ENCODE results near the gene CEP55.
"Not testable (repeated sequence)": the region's sequence is repeated elsewhere in the genome, so short reads cannot be mapped to it uniquely, and the experiment has no call there.

CEP55 gene

DNA sequence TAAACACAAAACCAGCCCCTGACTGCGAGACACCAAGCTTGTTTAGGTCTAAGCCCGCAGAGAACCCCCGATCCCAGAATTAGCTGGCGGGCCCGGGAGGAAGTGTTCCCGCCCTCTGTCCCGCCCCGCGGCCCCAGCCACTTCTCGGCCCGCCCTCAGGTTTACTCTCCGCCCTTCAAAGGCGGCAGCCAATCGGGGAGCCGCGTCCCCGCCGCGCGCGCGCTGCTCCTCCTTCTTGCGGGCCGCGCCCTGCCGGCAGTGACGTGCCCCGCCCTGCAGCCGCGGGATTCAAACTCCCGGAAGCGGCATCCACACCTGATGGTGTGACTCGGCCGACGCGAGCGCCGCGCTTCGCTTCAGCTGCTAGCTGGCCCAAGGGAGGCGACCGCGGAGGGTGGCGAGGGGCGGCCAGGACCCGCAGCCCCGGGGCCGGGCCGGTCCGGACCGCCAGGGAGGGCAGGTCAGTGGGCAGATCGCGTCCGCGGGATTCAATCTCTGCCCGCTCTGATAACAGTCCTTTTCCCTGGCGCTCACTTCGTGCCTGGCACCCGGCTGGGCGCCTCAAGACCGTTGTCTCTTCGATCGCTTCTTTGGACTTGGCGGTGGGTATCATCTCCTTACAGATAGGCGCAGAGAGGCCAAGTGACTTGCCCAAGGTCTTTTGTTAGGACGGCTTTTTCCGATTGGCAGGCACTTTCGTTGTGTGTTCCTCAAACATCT is at the start of gene CEP55:
CEP55 (plus strand) TSS at position 291 of the 720 bp plus-strand sequence. CDS start 3,440 bp downstream, outside the sequence.
- FAIRE-seq: peak; percentile 93
- DNase-seq (ENCODE audit: low spot score): peak; percentile 96

DNA sequence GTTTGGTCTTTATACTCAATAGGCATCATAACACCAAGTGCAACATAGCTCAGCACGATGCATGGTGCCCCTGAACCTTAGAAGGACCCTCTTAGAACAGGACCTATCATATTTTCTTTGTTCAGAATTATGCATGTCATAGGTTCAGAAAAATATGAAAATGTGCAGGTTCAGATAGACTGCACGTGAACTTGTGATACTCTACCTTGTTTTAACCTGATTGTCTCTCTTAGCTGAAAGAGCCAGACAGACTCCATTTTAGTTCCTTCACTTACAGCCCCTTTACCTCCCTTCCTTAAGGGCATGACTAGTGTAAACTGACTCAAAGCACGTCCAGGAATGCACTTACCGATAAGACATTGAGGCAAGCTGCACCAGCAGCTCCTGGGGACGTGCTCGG is 49.4 kb upstream of the CEP55 start:
- FAIRE-seq: no peak
- no peak for DNase-seq (ENCODE audit: low spot score)

DNA sequence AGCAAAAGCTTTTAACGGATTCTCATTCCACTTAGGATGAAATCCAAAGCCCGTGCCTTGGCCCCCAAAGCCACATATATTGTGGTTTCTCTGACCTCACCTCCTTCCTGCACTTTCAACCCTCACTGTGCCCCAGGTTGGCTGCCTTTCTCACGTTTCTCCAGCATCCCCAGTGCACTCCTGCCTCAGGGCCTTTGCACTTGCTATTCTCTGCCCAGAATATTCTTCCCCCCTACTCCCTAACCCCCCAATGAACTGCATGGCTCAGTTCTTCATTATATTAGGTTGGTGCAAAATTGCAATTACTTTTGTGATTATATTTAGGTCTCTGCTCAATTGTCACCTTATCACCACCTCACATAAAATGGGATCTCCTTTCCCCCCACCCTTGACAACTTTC is 48.4 kb upstream of the CEP55 start:
- no peak for DNase-seq (ENCODE audit: low spot score)
- FAIRE-seq: no peak

DNA sequence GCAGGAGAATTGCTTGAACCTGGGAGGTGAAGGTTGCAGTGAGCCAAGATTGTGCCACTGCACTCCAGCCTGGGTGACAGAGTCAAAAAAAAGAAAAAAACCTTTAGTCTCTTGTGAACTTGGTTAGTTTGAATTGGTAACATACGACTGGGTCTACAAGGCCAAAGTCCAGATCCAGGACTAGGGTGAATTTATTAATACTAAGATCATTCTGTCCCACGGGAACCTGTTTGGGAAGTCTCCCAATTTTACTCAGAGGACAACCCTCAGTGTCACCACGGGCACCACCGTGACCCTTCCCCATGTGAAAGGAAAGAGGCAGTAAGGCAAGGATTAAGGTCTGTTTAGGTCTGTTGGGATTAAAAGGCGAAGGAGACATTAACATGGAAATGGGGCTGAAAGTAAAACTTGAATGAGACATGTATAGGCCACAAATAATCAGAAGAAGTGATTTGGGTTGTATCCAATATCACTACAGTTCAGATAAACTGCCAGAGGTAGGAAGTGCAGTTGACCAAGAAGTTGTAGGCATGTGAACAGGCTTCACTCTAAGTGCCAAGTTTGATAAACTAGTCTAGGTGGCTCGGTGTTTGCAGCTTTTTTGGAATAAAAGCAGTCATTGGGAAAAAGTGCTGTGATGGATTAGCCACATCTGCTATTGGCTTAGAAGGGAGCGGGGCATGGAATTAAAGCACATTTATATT is 45.0 kb upstream of the CEP55 start:
- FAIRE-seq: no peak
- no peak for DNase-seq (ENCODE audit: low spot score)

DNA sequence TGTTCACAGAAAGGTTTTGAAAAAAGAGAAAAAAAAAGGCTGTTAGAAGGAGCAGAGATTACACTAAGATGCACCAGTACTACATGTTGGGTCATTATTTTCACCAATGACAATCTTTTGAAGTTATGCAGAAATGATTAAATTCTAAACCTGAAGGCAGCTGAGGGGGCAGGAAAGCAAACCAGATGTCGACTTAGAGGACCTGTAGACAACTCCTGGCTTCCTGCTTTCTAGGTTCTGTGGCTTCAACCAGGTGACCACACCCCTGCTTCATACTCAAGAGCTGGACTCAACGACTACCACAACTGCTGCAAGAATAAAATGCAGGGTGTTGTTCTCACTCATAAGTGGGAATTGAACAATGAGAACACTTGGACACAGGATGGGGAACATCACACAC is 44.3 kb upstream of the CEP55 start:
- no peak for FAIRE-seq
- DNase-seq (ENCODE audit: low spot score): no peak

DNA sequence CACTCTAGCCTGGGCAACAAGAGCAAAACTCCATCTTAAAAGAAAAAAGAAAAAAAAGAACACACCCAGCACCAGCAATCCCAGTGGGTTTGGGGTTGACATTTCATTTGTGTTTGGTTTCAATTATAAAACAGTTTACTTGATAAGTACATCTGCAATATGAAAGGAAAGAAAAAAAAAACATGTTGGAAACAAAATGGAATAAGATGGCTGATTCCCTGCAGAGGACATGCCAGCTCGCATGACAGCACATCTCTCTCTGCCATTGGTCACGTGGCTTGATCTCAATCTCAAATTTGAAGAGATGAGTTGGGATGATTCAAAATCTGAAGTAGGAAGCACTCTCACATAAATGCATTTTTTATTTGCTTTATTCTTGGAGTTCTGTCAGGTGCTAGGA is 42.3 kb upstream of the CEP55 start:
- DNase-seq (ENCODE audit: low spot score) (no peak), FAIRE-seq (no peak)

DNA sequence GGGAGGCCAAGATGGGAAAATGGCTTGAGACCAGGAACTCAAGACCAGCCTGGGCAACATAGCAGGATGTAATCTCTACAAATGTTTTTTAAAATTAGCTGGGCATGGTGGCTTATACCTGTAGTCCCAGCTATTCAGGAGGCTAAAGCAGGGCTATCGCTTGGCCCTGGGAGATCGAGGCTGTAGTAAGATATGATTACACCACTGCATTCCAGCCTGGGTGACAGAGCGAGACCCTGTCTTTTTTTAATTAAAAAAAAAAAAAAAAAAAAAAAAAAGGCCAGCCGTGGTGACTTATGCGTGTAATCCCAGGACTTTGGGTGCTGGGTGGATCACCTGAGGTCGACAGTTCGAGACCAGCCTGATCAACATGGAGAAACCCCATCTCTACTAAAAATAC is 41.7 kb upstream of the CEP55 start:
- FAIRE-seq (no peak), DNase-seq (ENCODE audit: low spot score) (no peak)

DNA sequence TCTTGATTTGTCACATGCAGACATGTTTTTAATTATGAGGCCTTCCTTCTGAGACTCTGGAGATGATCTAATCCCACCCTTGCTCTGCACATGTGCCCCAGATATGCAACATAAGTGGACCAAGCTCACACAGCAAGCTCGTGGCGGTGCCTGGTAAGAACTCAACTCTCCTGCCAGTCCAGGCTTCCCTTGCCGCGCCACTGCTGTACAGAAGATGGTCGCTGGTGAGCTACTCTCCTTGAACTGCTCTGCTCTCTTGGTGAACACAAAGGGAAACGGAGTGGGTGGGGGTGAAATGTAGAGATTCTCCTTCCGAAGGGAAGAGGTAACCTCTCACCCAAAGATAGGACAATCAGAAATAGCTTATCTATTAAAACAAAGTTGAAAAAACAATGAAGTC is 39.9 kb upstream of the CEP55 start:
- DNase-seq (ENCODE audit: low spot score) (no peak), FAIRE-seq (no peak)

DNA sequence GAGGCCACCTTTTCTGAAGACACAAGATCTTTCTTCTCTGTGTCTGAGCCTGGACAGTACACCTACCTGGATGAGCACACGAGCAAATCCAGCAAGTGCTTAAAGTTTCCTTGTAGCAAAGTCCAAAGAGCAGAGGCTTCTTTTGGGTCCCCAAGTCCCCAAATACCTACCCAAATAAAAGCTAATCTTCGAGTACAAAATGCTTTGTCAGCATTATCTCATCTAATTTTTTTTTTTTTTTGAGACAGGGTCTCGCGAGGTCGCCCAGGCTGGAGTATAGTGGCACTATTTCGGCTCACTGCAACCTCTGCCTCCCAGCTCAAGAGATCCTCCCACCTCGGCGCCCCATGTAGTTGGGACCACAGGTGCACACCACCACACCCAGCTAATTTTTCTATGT is 38.9 kb upstream of the CEP55 start:
- no peak for FAIRE-seq
- DNase-seq (ENCODE audit: low spot score): no peak

DNA sequence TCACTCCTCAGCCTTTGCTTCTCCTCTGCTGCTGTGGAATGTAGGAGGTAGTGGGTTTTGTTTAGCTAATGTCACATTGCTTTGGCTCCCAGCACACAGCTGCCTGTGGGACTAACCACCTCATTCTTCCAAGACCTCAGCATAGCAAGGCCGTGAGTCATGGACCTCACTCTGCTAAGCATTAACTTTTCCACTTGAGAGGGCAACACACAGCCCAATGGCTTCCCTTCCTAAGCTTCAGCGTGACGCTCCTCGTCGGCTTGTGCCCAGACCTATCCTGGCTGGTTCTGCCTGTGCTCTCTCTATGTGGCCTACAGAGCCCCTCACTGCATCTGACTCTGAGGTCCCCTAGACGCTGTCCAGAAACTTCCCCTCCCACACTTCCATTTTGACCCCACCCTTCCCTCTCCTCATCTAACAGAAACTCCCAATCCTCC is 37.6 kb upstream of the CEP55 start:
- FAIRE-seq (peak; percentile 94), DNase-seq (ENCODE audit: low spot score) (peak; percentile 89)

DNA sequence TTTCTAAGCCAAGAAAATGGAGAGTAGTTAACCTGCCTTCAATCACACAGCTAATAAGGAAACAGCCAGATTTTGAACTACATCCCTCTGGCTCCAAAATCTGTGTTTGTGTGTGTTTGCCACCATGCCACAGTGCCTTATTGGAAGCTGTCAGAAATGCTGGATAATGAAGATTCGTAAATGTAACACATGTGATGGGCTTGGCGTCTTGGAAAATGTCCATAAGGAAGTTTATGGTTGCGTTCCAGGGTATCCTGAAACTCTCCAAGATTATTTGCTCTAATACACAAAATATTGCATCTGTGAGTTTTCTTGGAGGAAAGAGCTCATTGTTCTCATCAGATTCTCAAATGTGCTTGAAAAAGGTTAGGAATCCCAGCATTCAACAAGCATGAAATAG is 36.9 kb upstream of the CEP55 start:
- no peak for DNase-seq (ENCODE audit: low spot score)
- no peak for FAIRE-seq

DNA sequence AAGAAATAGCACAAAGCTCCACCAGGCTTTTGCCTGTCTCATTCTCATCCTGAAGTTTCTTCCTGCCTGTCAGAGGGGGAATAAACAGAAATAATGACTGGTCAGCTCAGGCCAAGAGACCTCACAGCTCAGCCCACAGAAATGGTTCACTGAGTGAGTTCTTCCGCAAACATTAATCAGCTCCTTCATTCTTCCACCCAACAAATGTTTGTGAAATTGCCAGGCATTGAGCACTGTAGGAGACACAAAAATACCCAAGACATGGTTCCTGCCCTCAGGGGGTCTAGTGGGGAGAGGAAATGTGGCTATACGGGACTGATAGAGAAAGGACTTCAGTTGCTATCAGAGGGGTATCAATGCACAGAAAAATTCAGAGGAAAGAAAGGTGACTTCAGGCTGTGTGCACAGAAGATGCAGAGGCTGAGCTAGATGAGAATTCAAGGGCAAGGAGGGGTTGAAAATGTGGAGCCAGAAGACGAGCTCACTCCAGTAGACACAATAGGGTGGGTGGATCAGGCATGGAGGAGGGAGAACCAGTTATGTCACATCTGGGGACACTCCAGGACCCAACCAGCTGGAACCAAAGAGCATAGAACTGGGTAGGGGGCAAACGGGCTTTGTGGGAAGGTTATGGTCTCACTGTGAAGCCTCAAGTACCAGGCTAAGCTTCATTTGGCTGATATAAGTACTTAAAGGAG is 35.2 kb upstream of the CEP55 start:
- DNase-seq (ENCODE audit: low spot score) (no peak), FAIRE-seq (no peak)

DNA sequence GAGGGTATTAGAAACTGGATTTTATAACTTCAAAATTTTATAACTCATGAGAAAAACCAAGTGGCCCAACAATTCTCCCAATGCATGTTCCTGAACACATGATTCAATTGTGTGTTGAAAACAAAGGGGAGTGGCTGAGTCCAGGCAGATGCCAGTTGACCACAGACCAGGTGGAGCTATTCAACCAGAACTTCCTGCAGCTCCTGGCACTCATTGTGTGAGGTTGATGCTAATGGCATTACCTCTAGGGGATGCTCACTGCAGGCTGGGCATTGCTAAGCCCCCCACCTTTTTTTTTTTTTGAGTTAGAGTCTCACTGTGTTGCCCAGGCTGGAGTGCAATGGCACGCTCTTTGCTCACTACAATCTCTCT is 34.6 kb upstream of the CEP55 start:
- DNase-seq (ENCODE audit: low spot score) (peak; percentile 59), FAIRE-seq (no peak)

DNA sequence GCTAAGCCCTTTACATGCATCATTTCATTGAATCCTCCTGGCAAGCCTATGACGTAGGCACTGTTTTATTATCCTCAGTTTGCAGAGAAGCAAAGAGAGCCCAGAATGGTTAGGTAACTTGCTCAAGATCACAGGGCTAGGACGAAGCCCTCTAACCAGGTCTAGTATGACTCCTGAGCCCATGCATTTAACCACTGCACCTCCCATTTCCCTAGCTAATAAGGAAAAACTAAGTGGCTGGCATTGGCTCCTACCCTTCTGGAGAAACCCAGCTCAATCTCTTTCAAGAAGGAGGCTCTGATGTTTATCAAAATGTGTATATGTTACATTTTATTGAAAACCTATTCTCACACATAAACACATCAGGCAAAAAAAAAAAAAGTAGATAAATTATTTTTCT is 34.0 kb upstream of the CEP55 start:
- no peak for FAIRE-seq
- DNase-seq (ENCODE audit: low spot score): no peak

DNA sequence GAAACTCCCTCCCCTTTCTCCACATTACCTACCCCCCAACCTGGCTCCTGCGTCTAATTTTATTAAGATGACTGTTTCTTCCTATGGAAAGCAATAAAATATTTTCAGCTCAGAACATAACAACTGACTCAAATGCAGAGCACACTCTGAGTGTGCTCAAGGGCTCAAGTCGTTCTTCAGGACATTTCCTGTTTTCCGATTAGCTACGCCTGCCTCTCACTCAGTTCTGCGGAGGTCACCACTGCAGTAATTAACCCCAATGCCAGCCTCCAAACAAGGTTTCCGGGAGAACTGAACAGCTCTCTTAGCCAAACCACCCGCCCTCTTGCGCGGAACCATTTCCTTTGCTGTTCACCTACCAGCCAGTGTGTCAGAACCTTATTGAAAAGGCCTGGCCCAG is 33.5 kb upstream of the CEP55 start:
- DNase-seq (ENCODE audit: low spot score) (no peak), FAIRE-seq (no peak)

DNA sequence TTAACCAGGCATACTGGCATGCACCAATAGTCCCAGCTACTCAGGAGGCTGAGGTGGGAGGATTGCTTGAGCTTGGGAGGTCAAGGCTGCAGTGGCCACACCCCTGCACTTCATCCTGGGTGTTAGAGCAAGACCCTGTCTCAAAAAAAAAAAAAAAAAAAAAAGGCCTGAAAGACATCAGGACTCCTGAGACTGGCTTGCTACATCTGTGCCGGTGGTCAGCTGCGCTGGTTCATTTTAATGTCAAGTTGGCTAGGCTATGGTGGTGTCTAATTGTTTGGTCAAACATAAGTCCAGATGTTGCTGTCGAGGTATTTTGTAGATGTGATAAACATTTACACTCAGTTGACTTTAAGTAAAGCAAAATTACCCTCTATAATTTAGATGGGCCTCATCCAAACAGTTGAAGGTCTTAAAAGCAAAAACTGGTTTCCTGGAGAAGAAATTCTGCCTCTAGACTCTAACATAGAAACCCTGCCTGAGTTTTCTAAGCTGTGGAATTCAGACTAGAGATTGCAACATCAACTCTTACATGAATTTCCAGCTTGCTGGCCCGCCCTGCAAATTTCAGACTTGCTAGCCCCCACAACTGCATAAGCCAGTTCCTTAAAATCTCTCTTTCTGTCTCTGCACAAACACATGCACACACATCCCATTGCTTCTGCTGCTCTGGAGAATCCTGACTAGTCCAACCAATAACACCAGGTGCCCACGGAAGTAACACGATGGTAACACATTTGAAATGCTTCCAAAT is 32.5 kb upstream of the CEP55 start:
- no peak for FAIRE-seq
- no peak for DNase-seq (ENCODE audit: low spot score)

DNA sequence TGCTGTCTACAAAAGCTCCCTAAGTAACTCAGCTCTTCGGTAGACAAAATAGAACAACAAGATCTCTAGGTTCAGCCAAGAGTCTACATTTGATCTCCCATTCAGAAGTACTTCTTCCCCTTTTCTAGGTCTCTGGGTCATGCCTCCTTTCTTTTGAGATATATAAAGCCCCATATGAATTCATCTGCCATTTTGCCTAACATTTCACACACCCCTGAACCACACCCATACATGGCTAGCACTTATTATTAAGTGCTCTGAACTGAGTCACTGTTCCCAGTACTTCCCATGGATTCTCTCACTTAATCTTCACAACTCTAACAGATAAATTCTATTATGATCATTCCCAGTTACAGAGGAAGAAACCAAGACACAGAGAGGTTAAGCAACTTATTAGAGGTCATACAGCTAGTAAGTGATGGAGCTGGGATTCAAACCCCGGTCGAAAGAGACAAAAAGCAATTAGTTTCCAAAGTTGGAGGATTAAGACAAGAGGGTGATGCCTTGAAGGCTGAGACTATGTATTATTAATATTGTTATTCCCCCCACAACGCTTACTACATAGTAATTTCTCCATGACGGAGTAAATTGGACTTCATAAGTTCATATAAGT is 31.5 kb upstream of the CEP55 start:
- FAIRE-seq (no peak), DNase-seq (ENCODE audit: low spot score) (no peak)

DNA sequence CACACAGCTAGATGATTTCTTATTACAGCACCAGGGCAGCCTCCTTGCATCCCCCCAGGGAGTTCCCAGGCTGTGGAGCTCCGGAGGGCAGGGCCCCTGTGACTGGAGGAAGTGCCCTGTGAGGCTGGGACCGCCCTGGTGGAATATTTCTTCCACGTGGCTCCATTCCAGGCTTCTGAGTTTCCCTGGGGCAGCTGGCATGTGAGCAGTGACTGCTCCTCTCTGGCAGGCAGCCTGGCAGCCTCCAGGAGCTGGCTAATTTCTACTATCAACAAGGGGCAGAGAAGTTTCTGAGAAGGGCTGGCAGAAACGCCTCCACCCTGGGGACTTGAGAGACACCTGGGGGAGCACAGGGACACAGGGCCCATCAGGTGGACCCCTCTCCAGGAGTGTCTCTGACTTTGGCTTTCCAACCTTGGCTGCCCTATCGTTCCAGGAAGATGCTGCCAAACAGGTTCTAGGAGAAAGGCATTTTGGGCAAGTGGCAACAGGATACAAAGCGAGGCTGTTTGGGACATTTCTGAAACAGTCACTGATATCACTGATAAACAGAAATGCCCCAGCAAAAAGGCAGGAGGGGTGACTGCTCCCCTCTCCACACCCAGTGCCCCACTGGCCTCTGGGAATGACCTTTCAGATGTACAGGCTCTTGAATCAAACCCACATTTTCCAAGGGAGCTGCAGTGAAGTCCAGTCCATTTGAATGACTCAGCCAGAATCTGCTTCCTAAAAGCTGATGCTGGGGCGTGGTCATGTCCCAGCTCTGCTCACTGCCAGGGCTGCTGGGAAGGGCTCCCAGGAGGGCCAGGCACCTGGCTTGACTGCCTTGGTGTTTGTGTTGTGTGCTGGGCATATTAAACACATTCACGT is 30.4 kb upstream of the CEP55 start:
- no peak for FAIRE-seq
- peak; percentile 85 for DNase-seq (ENCODE audit: low spot score)

DNA sequence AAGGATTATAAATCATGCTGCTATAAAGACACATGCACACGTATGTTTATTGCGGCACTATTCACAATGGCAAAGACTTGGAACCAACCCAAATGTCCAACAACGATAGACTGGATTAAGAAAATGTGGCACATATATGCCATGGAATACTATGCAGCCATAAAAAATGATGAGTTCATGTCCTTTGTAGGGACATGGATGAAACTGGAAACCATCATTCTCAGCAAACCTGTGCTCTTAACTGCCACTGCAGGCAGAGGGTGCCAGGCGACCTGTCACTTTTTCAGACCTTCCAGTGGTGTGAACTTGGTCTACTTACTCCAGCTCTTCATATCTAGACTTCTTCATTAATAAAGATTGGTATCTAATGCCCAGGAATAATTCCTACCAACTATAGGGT is 28.8 kb upstream of the CEP55 start:
- not testable (repeated sequence) for DNase-seq (ENCODE audit: low spot score); FAIRE-seq

DNA sequence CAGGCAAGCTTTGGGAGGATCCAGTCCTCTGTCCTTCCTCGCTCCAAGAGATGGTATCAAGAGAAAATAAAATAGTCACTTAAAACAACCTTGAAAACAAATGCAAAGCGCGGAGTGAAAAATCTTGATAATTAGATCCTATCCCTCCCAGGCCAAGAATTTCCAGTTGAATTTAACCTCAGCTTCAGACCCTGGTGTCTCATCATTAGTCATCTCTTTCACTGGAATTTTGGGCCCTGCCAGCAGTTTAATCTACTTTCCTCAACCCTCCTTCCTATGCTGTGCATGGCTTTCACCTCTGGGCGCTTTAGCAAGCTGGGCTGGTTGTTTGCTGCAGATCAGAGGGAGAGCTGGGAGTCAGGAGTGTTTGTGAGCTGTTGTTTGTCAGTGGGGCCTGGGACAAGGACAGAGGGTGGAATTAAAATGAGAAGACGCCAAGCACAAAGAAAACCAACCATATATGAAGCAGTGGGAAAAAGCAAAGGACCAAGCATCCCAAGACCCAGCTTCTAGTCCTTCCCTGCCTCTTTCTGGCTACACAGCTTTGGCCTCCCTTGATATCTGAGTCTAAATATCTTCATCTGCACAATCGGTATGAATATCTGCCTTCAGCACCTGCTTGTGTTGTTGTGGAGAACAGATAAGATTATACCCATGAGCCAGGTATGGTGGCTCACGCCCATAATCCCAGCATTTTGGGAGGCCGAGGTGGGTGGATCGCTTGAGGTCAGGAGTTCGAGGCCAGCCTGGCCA is 27.8 kb upstream of the CEP55 start:
- DNase-seq (ENCODE audit: low spot score) (peak; percentile 75), FAIRE-seq (no peak)
